Suprapubic skin (tissue), 4 donors: Measurements from ENCODE around the gene CPS1.

ENCODE experiments used
- CTCF ChIP-seq, 2 donors: fragments of 200-600 bp in 1 of 2; fragments of 450-650 bp in 1 of 2; sonication (generic) in 1 of 2; IDR thresholded peaks; one replicate each; pipeline ENCODE4 v1.5.1; 2016 to 2019; ENCODE audit warnings: antibody characterized with exemption in 2 of 2, mild to moderate bottlenecking in 1 of 2, moderate library complexity in 1 of 2
- EP300 ChIP-seq: sonication (generic); formaldehyde crosslinking; IDR thresholded peaks from one replicate; pipeline ENCODE4 v1.6.1; 2017; ENCODE audit warnings: antibody characterized with exemption
- POLR2A ChIP-seq, 2 donors: fragments of 450-650 bp; IDR thresholded peaks; one replicate each; pipeline ENCODE4 v1.6.1; 2017; ENCODE audit warnings: antibody characterized with exemption in 2 of 2, mild to moderate bottlenecking in 2 of 2, moderate library complexity in 2 of 2
- POLR2AphosphoS5 ChIP-seq, 3 donors: sonication (generic); formaldehyde crosslinking; IDR thresholded peaks; one replicate each; pipeline ENCODE4 v1.6.1; 2017; ENCODE audit warnings: antibody characterized with exemption in 3 of 3

GRCh38 chr2:210533389-210533788 is 23.0 kb upstream of the CPS1 start:
- TF ChIP-seq CTCF (IDR thresholded peaks at IDR 0.05) (no peak), POLR2AphosphoS5 (IDR thresholded peaks at IDR 0.05) (no peak), EP300 (no peak), POLR2A (IDR thresholded peaks at IDR 0.05) (no peak)
